Neural crest cell (in vitro differentiated cells): ENCODE data around the gene E4F1. TPM values are rescaled to one million over a fixed set of nuclear protein-coding genes. Genes with fewer than 3 reads are reported as not detected.
A peak's percentile ranks its signal among the peaks of the same experiment; 100 is the strongest.

Experiments used
- DNase-seq: peaks from one replicate; pipeline ENCODE4 v3.0.0; 2021; ENCODE audit warnings: low read depth, mixed read lengths, low spot score
- H3K27ac Mint-ChIP-seq: one replicate; pipeline ENCODE4 v1.8.0; 2021; ENCODE audit warnings: mild to moderate bottlenecking, mixed read lengths; ENCODE audit not compliant: unreplicated experiment
- H3K27me3 Mint-ChIP-seq: 2 replicates; pipeline ENCODE4 v1.8.0; 2021; ENCODE audit warnings: low read depth, mild to moderate bottlenecking, mixed read lengths
- H3K36me3 Mint-ChIP-seq: 2 replicates; pipeline ENCODE4 v1.8.0; 2021; ENCODE audit warnings: low read depth, mild to moderate bottlenecking, mixed read lengths
- H3K4me1 Mint-ChIP-seq: 2 replicates; pipeline ENCODE4 v1.8.0; 2021; ENCODE audit warnings: mixed read lengths
- H3K4me3 Mint-ChIP-seq: one replicate; pipeline ENCODE4 v1.8.0; 2021; ENCODE audit warnings: mild to moderate bottlenecking, mixed read lengths
- H3K9me3 Mint-ChIP-seq: 2 replicates; pipeline ENCODE4 v1.8.0; 2021; ENCODE audit warnings: mixed read lengths
- CTCF ChIP-seq: fragments of 200-600 bp; sonication (generic); conservative IDR thresholded peaks from 2 replicates; pipeline ENCODE4 v1.5.0; 2021; ENCODE audit warnings: antibody characterized with exemption, mild to moderate bottlenecking
- total RNA-seq: library from RNA; stranded (reverse); gene quantifications from 2 replicates; pipeline ENCODE4 v1.2.1, GENCODE V29; 2021

Gene E4F1
- total RNA-seq, 1 donor from 2014 or later: 38.9 TPM

GRCh38 chr16:2211923-2212347, 11.5 kb upstream of the E4F1 start:
- no peaks in the 10 kb centered on the region for H3K9me3 Mint-ChIP-seq
- H3K27me3 Mint-ChIP-seq: peaks cover 8% of the 10 kb centered on the region

DNA sequence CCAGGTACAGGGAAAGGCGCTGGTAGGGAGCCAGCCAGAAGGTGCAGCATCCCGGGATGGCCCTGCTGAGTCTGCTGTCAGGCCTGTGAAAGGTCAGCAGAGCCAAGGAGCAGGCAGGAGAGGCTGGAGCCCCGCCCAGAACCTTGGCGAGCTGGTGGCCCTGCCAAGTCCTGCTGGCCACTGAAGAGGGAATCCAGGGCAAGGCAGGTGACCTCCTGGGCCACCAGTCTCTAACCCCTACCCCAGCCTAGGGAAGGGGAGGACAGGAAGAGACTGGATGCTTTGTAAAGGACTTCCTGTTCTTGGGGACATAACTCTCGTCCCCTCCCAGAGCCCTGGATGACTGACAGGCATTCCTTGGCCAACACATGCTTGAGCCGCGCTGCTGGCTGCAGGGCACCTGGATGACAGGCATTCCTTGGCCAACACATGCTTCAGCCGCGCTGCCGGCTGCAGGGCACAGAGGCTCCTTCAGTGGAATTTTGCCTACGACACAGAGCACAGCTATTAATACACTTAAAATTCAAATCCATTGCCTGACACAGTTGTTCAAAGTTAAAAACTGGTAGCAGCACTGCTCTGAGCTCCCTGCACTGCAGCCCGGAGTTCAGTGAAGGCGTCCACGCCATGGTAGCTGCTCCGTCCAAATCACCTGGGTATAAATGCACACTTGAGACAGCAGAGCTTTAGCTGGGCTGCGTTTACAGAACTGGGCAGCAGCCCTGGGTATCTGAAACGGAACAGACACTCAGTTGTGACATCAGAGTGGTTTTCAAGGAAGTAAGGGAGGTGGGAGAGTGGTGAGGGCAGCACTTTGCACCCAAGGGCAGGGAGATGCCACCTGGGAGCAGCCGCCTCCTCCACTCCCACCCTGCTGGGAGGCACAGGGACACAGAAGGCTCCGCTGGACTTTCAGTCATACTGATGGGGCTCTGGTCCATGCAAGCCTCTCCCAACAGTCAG, 10.7 kb upstream of the E4F1 start:
- peak overlapping the region; percentile 94 for H3K4me3 Mint-ChIP-seq
- H3K4me1 Mint-ChIP-seq: peaks cover 28% of the 10 kb centered on the region

More at GRCh38 chr16:2211923-2212347, 11.5 kb upstream of the E4F1 start:
- Mint-ChIP-seq H3K4me1 (peaks cover 32% of the 10 kb centered on the region), H3K4me3 (peak overlapping the region; percentile 94), H3K36me3 (peaks cover 9% of the 10 kb centered on the region), H3K27ac (no peak overlapping the region)
- no peak for TF ChIP-seq CTCF
- DNase-seq: no peak

DNA sequence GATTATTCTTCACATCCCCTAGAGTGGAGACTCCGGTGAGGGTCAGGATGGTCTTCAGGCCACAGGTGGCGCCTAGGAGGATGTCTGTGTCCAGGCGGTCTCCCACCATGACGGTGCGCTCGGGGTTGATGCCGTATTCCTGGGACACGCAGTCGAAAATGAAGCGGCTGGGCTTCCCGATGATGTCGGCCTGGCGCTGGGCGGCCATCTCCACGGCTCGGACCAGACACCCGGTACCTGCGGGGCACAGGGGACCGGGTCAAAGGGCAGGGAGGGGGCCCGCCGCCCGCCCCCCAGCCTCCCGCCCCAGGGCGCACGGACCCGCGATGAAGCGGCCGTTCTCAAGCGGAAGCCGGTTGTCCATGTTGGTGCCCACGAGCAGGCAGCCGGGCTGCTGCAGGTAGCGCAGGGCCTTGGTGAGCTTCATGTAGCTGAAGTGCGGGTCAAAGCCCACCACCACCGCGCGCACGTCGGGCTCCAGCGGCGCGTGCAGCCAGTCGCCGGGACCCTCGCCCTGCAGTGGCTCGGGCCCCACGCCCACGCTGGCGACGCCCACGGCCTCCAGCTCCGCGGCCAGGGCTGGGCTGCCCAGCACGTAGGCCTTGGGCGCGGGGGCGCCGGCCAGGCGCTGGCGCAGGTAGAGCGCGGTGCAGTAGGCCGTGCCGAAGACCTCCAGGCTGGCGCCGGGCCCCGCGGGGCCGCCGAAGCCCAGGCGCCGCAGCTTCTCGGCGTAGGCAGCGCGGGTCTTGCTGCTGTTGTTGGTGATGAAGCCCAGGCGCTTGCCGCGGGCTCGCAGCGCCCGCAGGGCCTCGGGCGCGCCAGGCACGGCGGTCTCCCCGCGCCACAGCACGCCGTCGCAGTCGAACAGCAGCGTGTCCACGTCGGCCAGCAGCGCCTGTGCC, 9.3 kb upstream of the E4F1 start:
- Mint-ChIP-seq H3K27ac (no peak overlapping the region), H3K36me3 (peaks cover 4% of the 10 kb centered on the region), H3K9me3 (no peaks in the 10 kb centered on the region), H3K4me1 (peaks cover 27% of the 10 kb centered on the region), H3K27me3 (peaks cover 8% of the 10 kb centered on the region), H3K4me3 (peak overlapping the region; percentile 94)
- DNase-seq: no peak
- no peak for TF ChIP-seq CTCF

More for the DNA sequence above, 10.7 kb upstream of the E4F1 start:
- no peak for TF ChIP-seq CTCF
- Mint-ChIP-seq H3K36me3 (peaks cover 6% of the 10 kb centered on the region), H3K9me3 (no peaks in the 10 kb centered on the region), H3K27me3 (peaks cover 8% of the 10 kb centered on the region), H3K27ac (peak overlapping the region; percentile 81)
- no peak for DNase-seq

DNA sequence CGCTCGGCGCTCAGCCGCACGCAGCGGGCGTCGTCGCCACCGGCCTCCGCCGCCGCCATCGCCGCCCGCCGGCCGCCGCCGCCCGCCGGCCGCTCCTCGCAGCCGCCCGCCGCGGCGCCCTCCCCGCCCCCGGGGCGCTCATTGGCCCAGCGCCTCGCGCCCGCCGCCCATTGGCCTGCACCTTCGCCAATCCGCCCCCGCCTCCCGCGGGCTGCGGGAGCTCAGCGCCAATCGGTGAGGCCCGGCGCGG, 8.7 kb upstream of the E4F1 start, which contains the start of gene PGP:
TSS of gene PGP (minus strand) at position 122 of the 250 bp plus-strand sequence. CDS start at position 59, 63 bp downstream.
- no peaks in the 10 kb centered on the region for H3K9me3 Mint-ChIP-seq
- peak within 1 kb of the TSS; percentile 96 for H3K27ac Mint-ChIP-seq
- H3K4me1 Mint-ChIP-seq: peaks cover 27% of the 10 kb centered on the region
- no peak for TF ChIP-seq CTCF
- H3K4me3 Mint-ChIP-seq: peak within 1 kb of the TSS; percentile 94
- peaks cover 8% of the 10 kb centered on the region for H3K27me3 Mint-ChIP-seq
- H3K36me3 Mint-ChIP-seq: peaks cover 4% of the 10 kb centered on the region
- DNase-seq: no peak

DNA sequence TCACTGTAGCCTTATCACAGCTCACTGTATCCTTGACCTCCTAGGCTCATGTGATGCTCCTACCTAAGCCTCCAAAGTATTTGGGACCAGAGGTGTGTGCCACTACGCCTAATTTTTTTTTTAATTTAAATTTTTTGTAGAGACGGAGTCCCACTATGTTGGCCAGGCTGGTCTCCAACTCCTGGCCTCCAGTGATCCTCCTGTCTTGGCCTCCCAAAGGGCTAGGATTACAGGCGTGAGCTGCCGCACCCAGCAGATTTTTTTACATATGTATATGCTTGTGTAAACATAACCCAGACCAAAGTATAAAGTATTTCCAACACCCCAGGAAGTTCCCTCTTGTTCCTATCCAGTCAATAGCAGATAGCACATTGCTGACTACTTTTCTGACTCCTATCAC, 7.1 kb upstream of the E4F1 start:
- H3K4me1 Mint-ChIP-seq: peaks cover 27% of the 10 kb centered on the region
- H3K27me3 Mint-ChIP-seq: peaks cover 8% of the 10 kb centered on the region
- peak overlapping the region; percentile 62 for H3K27ac Mint-ChIP-seq
- peaks cover 4% of the 10 kb centered on the region for H3K36me3 Mint-ChIP-seq
- DNase-seq: no peak
- H3K4me3 Mint-ChIP-seq: peak overlapping the region; percentile 91
- no peak for TF ChIP-seq CTCF
- H3K9me3 Mint-ChIP-seq: no peaks in the 10 kb centered on the region
